ENCODE measurements around the gene HOXA7.

HOXA7 gene

GRCh38 chr7:27112361-27112760 is 44.1 kb downstream of the HOXA7 start:
- no peak for TF ChIP-seq CTCF (IDR thresholded peaks at IDR 0.05; ENCODE audit: insufficient read depth, low read depth, low read length, missing control alignments)
- DNase-seq (ENCODE audit: low read depth): no peak
- no peak overlapping the region for H3K4me3 ChIP-seq (ENCODE audit: low read depth, low read length)

- TF ChIP-seq CTCF (IDR thresholded peaks at IDR 0.05; ENCODE audit: insufficient read depth, low read depth, low read length, missing control alignments): no peak
- H3K4me3 ChIP-seq (ENCODE audit: low read depth, low read length): no peak overlapping the region
- DNase-seq (ENCODE audit: low read depth): no peak
Observed at GRCh38 chr7:27111751-27112277, 44.7 kb downstream of the HOXA7 start.

- no peak for TF ChIP-seq CTCF (IDR thresholded peaks at IDR 0.05; ENCODE audit: insufficient read depth, low read depth, low read length, missing control alignments)
- DNase-seq (ENCODE audit: low read depth): no peak
- H3K4me3 ChIP-seq (ENCODE audit: low read depth, low read length): no peak overlapping the region
Observed at GRCh38 chr7:27111042-27111750, 45.3 kb downstream of the HOXA7 start.

- DNase-seq (ENCODE audit: low read depth): no peak
- no peak overlapping the region for H3K4me3 ChIP-seq (ENCODE audit: low read depth, low read length)
- TF ChIP-seq CTCF (IDR thresholded peaks at IDR 0.05; ENCODE audit: insufficient read depth, low read depth, low read length, missing control alignments): no peak
Observed at GRCh38 chr7:27110186-27111031, 46.1 kb downstream of the HOXA7 start.

GRCh38 chr7:27109466-27110185 is 46.8 kb downstream of the HOXA7 start:
- DNase-seq (ENCODE audit: low read depth): no peak
- no peak for TF ChIP-seq CTCF (IDR thresholded peaks at IDR 0.05; ENCODE audit: insufficient read depth, low read depth, low read length, missing control alignments)
- no peak overlapping the region for H3K4me3 ChIP-seq (ENCODE audit: low read depth, low read length)

GRCh38 chr7:27108390-27109127 is 47.9 kb downstream of the HOXA7 start:
- H3K4me3 ChIP-seq (ENCODE audit: low read depth, low read length): no peak overlapping the region
- no peak for TF ChIP-seq CTCF (IDR thresholded peaks at IDR 0.05; ENCODE audit: insufficient read depth, low read depth, low read length, missing control alignments)
- DNase-seq (ENCODE audit: low read depth): no peak

Data from GM12865 (cell line).